ENCODE measurements around the gene P3H4.

GRCh38 chr17:41762841-41763240 is 48.9 kb downstream of the P3H4 start:
- TF ChIP-seq ZNF274 (IDR thresholded peaks at IDR 0.05; ENCODE audit: low read depth, low read length): no peak
- TF ChIP-seq YY1 (IDR thresholded peaks at IDR 0.05; ENCODE audit: insufficient read depth, insufficient read length): no peak

Measured in NT2/D1 (cell line).